Measurements from ENCODE around the gene GRM6.

GRM6 gene

GRCh38 chr5:179023528-179024189 is 28.5 kb upstream of the GRM6 start, which contains the start of gene ZNF879:
TSS of gene ZNF879 (plus strand) at chr5:179023804. CDS start at chr5:179025005, 1,201 bp downstream.
- no peak for TF ChIP-seq TAF1 (IDR thresholded peaks at IDR 0.05; ENCODE audit: low read depth)

- no peak for TF ChIP-seq RAD21 (IDR thresholded peaks at IDR 0.05; ENCODE audit: low read depth)
- no peak for TF ChIP-seq EGR1 (IDR thresholded peaks at IDR 0.05)
- no peak for TF ChIP-seq TCF12 (IDR thresholded peaks at IDR 0.05; ENCODE audit: low read depth)
- no peak for TF ChIP-seq CREB1 (IDR thresholded peaks at IDR 0.05; ENCODE audit: low read depth)
- TF ChIP-seq TEAD4 (IDR thresholded peaks at IDR 0.05), result no peak
These were observed 13.5 kb upstream of the GRM6 start for GRCh38 chr5:179008667-179009066.

GRCh38 chr5:179006564-179006963 is 11.4 kb upstream of the GRM6 start:
- TF ChIP-seq NFIC (IDR thresholded peaks at IDR 0.05) (no peak), CEBPB (IDR thresholded peaks at IDR 0.05) (no peak), CREB1 (IDR thresholded peaks at IDR 0.05; ENCODE audit: low read depth) (no peak), EGR1 (IDR thresholded peaks at IDR 0.05) (no peak), FOXM1 (IDR thresholded peaks at IDR 0.05; ENCODE audit: borderline replicate concordance, low read depth) (no peak), TEAD4 (IDR thresholded peaks at IDR 0.05) (no peak)

DNA sequence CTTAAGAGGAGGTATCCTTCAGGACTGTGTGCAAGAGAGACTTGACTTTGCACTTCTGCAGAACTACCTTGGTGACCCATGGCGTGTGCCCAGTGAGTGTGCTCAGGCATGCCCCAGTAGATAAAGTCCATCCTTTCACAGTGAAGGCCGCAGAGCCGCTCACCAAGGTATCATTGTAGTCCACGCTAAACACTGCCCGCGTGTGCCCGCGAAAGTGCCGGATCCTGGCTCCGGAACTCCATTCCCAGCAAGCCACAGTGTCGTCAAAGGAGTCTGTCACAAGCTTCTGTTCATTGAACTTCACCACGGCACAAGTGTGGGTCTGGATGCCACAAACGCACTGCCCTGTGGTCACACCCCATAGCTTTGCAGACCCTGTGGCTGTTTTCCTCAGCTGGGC is 3.3 kb upstream of the GRM6 start:
- TF ChIP-seq TAF1 (IDR thresholded peaks at IDR 0.05; ENCODE audit: low read depth), result no peak
- TF ChIP-seq NFIC (IDR thresholded peaks at IDR 0.05), result no peak
- TF ChIP-seq CEBPB (IDR thresholded peaks at IDR 0.05), result no peak
- no peak for TF ChIP-seq EGR1 (IDR thresholded peaks at IDR 0.05)
- TF ChIP-seq RAD21 (IDR thresholded peaks at IDR 0.05; ENCODE audit: low read depth), result no peak
- TF ChIP-seq, protein P1, sequence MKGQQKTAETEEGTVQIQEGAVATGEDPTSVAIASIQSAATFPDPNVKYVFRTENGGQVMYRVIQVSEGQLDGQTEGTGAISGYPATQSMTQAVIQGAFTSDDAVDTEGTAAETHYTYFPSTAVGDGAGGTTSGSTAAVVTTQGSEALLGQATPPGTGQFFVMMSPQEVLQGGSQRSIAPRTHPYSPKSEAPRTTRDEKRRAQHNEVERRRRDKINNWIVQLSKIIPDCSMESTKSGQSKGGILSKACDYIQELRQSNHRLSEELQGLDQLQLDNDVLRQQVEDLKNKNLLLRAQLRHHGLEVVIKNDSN (IDR thresholded peaks at IDR 0.05), result no peak
- TF ChIP-seq FOXM1 (IDR thresholded peaks at IDR 0.05; ENCODE audit: borderline replicate concordance, low read depth), result no peak
- no peak for TF ChIP-seq YY1 (IDR thresholded peaks at IDR 0.05; ENCODE audit: low read depth)
- TF ChIP-seq, protein P2, sequence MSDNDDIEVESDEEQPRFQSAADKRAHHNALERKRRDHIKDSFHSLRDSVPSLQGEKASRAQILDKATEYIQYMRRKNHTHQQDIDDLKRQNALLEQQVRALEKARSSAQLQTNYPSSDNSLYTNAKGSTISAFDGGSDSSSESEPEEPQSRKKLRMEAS (IDR thresholded peaks at IDR 0.05), result no peak
- TF ChIP-seq EP300 (IDR thresholded peaks at IDR 0.05; ENCODE audit: borderline replicate concordance), result no peak
- TF ChIP-seq CREB1 (IDR thresholded peaks at IDR 0.05; ENCODE audit: low read depth), result no peak
- no peak for TF ChIP-seq TCF12 (IDR thresholded peaks at IDR 0.05; ENCODE audit: low read depth)
- no peak for TF ChIP-seq TEAD4 (IDR thresholded peaks at IDR 0.05)
- TF ChIP-seq, protein P3, sequence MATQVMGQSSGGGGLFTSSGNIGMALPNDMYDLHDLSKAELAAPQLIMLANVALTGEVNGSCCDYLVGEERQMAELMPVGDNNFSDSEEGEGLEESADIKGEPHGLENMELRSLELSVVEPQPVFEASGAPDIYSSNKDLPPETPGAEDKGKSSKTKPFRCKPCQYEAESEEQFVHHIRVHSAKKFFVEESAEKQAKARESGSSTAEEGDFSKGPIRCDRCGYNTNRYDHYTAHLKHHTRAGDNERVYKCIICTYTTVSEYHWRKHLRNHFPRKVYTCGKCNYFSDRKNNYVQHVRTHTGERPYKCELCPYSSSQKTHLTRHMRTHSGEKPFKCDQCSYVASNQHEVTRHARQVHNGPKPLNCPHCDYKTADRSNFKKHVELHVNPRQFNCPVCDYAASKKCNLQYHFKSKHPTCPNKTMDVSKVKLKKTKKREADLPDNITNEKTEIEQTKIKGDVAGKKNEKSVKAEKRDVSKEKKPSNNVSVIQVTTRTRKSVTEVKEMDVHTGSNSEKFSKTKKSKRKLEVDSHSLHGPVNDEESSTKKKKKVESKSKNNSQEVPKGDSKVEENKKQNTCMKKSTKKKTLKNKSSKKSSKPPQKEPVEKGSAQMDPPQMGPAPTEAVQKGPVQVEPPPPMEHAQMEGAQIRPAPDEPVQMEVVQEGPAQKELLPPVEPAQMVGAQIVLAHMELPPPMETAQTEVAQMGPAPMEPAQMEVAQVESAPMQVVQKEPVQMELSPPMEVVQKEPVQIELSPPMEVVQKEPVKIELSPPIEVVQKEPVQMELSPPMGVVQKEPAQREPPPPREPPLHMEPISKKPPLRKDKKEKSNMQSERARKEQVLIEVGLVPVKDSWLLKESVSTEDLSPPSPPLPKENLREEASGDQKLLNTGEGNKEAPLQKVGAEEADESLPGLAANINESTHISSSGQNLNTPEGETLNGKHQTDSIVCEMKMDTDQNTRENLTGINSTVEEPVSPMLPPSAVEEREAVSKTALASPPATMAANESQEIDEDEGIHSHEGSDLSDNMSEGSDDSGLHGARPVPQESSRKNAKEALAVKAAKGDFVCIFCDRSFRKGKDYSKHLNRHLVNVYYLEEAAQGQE (IDR thresholded peaks at IDR 0.05; ENCODE audit: low read depth), result no peak
- no peak for TF ChIP-seq ZBTB7A (IDR thresholded peaks at IDR 0.05; ENCODE audit: low read depth)

- TF ChIP-seq, protein P2 (IDR thresholded peaks at IDR 0.05), result no peak
- TF ChIP-seq, protein P1 (IDR thresholded peaks at IDR 0.05), result no peak
These were observed 2.1 kb upstream of the GRM6 start for GRCh38 chr5:178997191-178997590.

GRCh38 chr5:178996156-178996555 is 1.0 kb upstream of the GRM6 start:
- TF ChIP-seq RAD21 (IDR thresholded peaks at IDR 0.05; ENCODE audit: low read depth), result no peak
- TF ChIP-seq, protein P1 (IDR thresholded peaks at IDR 0.05), result no peak
- TF ChIP-seq, protein P2 (IDR thresholded peaks at IDR 0.05), result no peak
- no peak for TF ChIP-seq CREB1 (IDR thresholded peaks at IDR 0.05; ENCODE audit: low read depth)
- no peak for TF ChIP-seq FOXM1 (IDR thresholded peaks at IDR 0.05; ENCODE audit: borderline replicate concordance, low read depth)
- no peak for TF ChIP-seq EGR1 (IDR thresholded peaks at IDR 0.05)
- no peak for TF ChIP-seq TEAD4 (IDR thresholded peaks at IDR 0.05)
- TF ChIP-seq NFIC (IDR thresholded peaks at IDR 0.05), result no peak

DNA sequence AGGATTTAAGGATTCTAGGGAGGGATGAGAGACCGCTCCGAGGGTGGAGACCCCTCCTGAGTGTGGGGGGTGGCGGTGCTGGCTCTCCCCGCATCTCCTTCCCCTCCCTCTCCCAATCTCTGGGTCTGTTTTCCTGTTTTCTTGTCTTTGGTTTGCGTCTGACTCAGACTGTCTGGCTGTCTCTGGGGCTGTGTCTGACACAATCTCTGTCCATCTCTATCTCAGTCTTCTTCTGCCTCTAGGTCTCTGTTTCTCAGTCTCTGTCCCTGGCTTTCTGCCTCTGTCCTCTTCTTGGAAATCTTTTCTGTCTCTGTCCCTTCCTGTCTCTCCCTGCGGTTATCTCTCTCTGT is 196 bp upstream of the GRM6 start:
- TF ChIP-seq EP300 (IDR thresholded peaks at IDR 0.05; ENCODE audit: borderline replicate concordance), result no peak
- TF ChIP-seq, protein P2 (IDR thresholded peaks at IDR 0.05), result no peak
- TF ChIP-seq TCF12 (IDR thresholded peaks at IDR 0.05; ENCODE audit: low read depth), result no peak
- no peak for TF ChIP-seq YY1 (IDR thresholded peaks at IDR 0.05; ENCODE audit: low read depth)
- no peak for TF ChIP-seq RAD21 (IDR thresholded peaks at IDR 0.05; ENCODE audit: low read depth)
- no peak for TF ChIP-seq NFIC (IDR thresholded peaks at IDR 0.05)
- TF ChIP-seq TAF1 (IDR thresholded peaks at IDR 0.05; ENCODE audit: low read depth), result no peak
- no peak for TF ChIP-seq FOXM1 (IDR thresholded peaks at IDR 0.05; ENCODE audit: borderline replicate concordance, low read depth)
- no peak for TF ChIP-seq CREB1 (IDR thresholded peaks at IDR 0.05; ENCODE audit: low read depth)
- TF ChIP-seq, protein P3 (IDR thresholded peaks at IDR 0.05; ENCODE audit: low read depth), result no peak
- no peak for TF ChIP-seq CEBPB (IDR thresholded peaks at IDR 0.05)
- no peak for TF ChIP-seq ZBTB7A (IDR thresholded peaks at IDR 0.05; ENCODE audit: low read depth)
- TF ChIP-seq, protein P1 (IDR thresholded peaks at IDR 0.05), result no peak
- no peak for TF ChIP-seq TEAD4 (IDR thresholded peaks at IDR 0.05)
- no peak for TF ChIP-seq EGR1 (IDR thresholded peaks at IDR 0.05)

Data from Ishikawa (cell line).